HG02981 (cell line): ENCODE data around the gene NEURL2.
"Not testable (repeated sequence)": the region's sequence is repeated elsewhere in the genome, so short reads cannot be mapped to it uniquely, and the experiment has no call there.

Experiments used
- ATAC-seq: cut with Tn5 transposase; IDR thresholded peaks from one replicate; pipeline ENCODE4 v1.9.1; 2021; ENCODE audit warnings: mild to moderate bottlenecking, moderate library complexity; ENCODE audit not compliant: unreplicated experiment

The NEURL2 gene

DNA sequence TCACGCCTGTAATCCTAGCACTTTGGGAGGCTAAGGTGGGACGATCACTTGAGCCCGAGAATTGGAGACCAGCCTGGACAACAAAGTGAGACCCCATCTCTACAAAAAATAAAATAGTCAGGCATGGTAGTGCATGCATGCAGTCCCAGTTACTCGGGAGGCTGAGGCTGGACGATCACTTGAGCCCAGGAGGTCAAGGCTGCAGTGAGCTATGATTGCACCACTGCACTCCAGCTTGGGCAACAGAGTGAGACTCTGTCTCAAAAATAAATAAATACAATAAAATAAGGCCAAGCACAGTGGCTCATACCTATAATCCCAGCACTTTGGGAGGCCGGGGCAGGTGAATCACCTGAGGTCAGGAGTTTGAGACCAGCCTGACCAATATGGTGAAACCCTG lies 10.3 kb upstream of the NEURL2 start:
- ATAC-seq, result not testable (repeated sequence)

DNA sequence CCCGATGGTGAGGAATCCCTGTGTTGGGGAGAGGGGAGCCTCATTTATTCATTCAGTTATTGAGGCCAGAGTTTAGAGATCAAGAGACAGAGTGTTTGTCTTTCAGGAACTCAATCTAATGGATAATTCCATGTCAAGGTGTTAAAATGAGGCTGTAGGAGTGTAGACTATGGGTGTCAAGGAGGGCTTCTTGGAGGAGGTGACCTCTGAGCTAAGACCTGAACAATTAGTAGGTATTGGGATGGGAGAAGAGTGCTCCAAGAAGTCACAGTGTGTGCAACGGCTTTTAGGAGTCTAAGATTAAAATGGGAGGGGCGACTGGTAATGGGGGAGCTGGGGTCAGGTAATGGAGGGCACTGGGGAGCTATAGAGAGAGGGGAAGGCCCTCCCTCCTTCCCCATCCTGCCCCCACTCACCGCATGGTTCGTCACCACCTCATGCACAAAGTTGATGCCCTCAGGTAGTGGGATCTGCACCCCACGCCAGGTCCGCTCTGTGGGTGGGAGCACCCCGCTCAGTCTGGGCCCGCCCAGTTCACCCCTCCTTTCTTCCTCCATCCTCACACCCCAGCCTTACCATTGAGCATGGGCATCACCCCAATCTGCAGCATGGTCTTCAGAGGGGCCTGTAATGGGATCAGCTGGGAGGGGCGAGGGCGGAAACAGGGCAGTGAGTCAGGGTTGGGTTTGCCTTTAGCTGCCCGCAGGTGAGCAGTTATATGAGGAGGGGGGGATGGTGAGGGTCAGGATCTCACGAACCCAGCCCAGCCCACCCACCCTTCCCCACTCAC lies 8.2 kb upstream of the NEURL2 start:
- no peak for ATAC-seq

GRCh38 chr20:45898285-45898684 lies 7.3 kb upstream of the NEURL2 start:
- no peak for ATAC-seq

GRCh38 chr20:45897692-45898091 lies 6.7 kb upstream of the NEURL2 start:
- ATAC-seq, result no peak

DNA sequence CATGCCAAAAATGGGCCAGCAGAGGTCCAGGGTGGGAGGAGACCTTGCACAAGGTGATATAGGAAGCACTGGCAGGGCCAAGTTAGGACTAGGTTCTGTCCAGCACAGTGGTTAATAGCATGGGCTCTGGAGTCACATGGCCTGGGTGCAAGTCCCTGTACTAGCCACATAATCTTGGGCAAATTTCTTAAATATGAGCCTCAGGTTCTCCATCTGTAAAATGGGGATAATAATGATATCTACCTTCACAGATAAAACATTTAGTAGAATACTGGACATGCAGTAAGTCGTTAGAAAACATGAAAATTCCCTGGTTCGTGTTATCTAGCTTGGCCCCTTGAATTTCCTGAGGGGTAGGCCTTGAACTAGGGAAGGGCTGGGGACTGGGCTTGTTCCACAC lies 6.3 kb upstream of the NEURL2 start:
- no peak for ATAC-seq

- no peak for ATAC-seq
Measured at GRCh38 chr20:45896641-45897161, 5.7 kb upstream of the NEURL2 start.

DNA sequence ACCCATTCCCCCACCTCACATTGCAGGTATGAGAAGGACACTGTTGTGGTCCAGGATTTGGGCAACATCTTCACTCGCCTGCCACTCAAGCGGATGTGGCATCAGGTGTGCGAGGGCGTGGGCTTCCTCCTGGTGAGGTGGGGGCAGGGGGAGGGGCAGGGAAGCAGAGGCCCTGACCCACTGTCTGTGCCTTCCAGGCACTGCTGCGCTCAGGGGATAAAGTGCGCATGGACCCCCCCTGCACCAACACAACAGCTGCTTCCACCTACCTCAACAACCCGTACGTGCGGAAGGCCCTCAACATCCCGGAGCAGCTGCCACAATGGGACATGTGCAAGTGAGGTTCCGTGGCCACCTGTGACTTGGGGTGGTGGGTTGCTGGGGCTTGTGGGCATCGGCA lies 3.8 kb upstream of the NEURL2 start:
- ATAC-seq, result no peak

- no peak for ATAC-seq
Measured at GRCh38 chr20:45893831-45894230, 2.8 kb upstream of the NEURL2 start.

GRCh38 chr20:45892828-45893500 lies 2.0 kb upstream of the NEURL2 start:
- ATAC-seq, result no peak

DNA sequence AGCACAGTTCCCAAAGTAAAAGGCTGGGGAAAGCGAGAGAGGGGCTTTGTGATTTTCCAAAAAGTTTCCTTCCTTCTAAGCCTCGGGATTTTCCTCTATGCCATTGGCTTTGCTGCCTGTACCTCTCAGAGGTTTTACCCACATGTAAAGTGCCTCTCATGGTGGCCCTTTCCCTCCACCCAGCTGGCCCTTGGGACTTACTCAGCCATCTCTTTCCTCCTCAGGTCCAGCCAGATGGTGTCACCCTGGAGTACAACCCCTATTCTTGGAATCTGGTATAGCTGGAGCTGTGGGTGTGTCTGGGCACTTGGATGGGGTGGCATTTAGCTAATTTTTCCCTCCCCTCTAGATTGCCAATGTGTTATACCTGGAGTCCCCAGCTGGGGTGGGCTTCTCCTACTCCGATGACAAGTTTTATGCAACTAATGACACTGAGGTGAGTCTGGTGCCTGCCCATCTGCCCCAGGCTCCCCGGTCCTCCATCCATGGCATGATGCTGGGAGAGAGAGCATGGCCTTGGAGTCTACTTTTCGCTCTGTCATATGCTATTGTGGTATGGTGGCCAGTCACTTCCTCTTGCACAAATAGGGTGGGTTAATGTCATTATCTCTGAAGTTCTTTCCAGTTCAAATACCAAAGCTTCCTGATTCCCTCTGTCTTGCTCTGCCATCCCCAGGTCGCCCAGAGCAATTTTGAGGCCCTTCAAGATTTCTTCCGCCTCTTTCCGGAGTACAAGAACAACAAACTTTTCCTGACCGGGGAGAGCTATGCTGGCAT lies 1.2 kb upstream of the NEURL2 start:
- ATAC-seq, result no peak

- ATAC-seq, result no peak
Measured at GRCh38 chr20:45890077-45890984, 677 bp downstream of the NEURL2 start.

DNA sequence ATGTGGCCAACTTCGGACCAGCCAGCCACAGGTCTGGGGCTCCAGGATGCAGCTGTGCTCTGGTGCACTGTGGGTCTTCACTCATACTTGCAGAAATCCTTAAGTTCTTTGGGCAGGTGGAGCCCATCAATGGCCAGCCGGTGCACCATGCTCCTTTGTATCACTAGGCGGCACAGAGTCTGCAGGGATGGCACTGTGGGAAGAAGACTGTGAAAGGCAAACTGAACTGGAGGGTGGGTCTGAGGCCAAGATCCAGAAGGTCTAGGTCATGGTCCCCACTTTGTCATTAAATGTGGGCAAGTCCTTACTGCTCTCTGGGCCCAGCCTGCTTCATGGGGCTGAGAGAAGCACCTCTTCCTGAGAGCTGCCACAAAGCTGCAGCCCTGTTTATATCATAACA lies 2.3 kb downstream of the NEURL2 start:
- no peak for ATAC-seq

DNA sequence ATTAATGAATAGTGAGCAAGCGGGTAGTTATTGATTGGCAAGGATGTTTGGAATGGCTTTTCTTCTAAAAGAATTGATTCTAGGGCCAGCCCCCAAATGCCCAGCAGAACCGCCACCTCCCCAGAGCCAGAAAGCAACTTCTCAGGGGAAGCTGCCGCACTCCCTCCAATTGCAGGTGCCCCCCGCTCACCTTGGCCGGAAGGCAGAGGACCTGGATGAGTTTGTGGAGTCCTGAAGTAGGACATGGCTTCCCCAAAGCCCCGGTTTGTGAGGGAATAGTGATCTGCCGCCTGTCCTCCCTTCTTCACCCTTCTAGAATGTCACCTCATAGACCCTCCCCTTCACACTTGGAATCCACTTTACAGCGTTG lies 3.7 kb downstream of the NEURL2 start, which contains the start of gene SPATA25:
SPATA25 (minus strand) TSS at position 277 of the 370 bp plus-strand sequence; CDS start at position 245, 32 bp downstream.
- no peak for ATAC-seq

DNA sequence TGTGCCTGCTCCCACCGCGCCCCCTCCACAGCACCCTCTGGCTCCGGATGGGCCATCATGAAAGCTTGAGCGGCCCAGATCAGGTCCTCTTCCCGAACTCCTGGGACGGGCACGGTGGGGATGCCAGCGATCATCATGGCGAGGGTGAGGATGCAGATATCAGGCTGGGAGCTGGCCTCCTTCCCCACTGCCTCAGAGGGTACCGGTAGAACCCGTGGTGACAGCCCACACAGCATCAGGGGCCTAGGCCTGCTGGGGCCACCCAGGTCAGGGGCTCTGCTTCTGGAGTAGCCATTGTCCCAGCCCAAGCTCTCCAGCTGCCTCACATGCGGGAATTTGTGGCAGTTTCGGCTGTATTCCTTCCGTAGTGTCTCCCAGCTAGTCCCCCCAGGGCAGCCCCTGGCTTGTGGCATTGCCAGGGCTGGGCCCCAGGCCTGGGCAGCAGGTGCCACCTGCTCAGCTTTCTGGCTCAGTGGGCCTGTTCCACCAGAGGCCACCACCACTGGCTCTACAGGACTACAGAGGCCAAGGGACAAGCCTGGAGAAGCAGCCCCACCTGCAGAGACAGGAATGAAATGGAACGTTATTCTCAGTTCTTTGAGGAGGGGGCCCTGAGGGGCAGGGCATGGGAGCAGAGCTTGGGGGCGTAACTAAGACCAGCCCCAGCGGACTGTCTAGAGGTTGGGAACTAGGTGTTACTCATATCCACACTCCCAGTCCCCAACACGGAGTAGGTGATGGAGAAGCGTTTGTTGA lies 4.2 kb downstream of the NEURL2 start:
- no peak for ATAC-seq

- no peak for ATAC-seq
Measured at GRCh38 chr20:45883100-45883469, 7.9 kb downstream of the NEURL2 start.

- no peak for ATAC-seq
Measured at GRCh38 chr20:45882469-45883099, 8.4 kb downstream of the NEURL2 start.

DNA sequence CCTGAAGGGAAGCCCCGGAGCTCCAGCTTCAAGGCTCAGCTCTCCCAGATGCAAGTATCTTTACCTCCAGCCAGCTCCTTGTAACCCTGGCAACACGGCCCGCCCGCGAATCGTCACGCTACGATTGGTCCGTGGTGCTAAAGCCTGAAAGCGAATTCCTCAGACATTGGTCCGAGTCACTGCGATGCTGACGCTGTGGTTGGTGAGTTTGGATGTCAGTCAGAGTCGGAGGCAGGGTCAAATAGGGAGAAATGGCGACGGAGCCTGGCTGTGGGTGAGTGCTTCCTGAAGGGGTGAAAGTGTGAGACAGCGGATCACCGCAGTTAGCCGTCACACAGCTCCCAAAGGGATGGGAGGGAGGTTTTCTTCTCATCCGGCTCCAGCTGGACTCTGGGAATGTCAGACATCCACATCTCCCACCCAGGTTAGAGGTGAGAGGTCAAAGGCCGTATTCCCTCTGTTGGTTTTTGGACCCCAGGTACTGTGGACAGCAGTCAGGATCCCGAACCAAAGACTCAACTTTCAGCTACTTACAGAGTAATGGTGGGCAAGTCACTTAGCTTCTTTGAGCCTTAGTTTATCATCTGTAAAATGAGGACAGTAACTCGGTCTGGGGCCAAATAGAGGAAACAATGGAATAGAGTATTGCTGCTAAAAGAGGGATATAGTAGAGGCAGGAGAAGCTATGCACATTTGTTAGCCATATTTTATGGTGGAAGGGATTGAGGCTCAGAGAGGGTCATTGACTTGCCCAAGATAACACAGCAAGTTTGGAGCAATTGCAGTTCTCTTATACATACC lies 9.8 kb downstream of the NEURL2 start, which contains the start of gene ZSWIM1:
ZSWIM1 (plus strand) TSS at position 240 of the 801 bp plus-strand sequence. CDS start 1,366 bp downstream, outside the sequence.
- ATAC-seq, result peak; percentile 99

DNA sequence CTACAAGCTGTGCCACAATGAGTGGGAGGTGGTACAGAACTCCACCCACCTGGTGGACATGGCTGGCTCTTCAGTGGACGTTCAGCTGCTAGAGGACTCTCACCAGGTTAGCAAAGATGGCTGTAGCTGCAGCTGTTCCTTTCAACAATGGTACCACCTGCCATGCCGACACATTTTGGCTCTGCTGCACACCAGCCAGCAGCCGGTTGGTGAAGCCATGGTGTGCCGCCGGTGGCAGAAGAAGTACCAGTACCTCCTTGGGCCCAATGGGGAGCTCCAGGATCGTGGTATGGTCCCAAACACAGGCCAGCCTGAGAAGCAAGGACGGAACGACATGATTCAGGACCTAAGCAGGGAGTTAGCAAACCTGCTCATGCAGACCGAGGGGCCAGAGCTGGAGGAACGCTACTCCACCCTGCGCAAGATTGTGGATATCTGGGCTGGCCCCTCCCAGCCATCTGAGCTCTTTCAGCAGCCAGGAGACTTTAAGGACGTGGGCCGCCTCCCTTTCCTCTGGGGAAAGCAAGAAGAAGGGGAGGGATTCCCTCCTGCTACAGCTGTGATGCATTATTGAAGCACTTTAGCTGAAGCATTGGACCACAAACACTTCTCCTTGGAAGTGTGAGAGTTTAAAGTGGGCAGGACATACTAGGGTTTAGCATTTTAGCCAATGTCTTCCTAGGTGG lies 12.8 kb downstream of the NEURL2 start:
- no peak for ATAC-seq
